ENCODE data around the gene ARPC2. TPM values are rescaled to one million over a fixed set of nuclear protein-coding genes. Genes with fewer than 3 reads are reported as not detected.

Gene ARPC2
- polyA plus RNA-seq, 1 experiment, result 666 TPM

GRCh38 chr2:218275371-218276072, 58.5 kb downstream of the ARPC2 start:
- ChIA-PET POLR2A (interaction anchor here (2.9 kb wide), 1 partner anchor 11 kb away, joined by 13 read pairs; no protein-coding TSS in a partner anchor), CTCF (interaction anchor here (1.5 to 1.7 kb wide), 4 partner anchors 9 to 191 kb away, joined by 5 to 11 read pairs (median 8); partner anchors contain the start of genes CATIP and TMBIM1)
- DNase-seq (ENCODE audit: low read depth, low spot score), result no peak
- TF ChIP-seq CTCF (IDR thresholded peaks at IDR 0.05; ENCODE audit: low read depth, low read length), result no peak
- Histone ChIP-seq H3K27me3 (ENCODE audit: control insufficient read depth, insufficient read depth, low read length) (no peaks in the 10 kb centered on the region), H3K9me3 (ENCODE audit: control insufficient read depth, insufficient read depth, low read length) (no peaks in the 10 kb centered on the region), H3K27ac (ENCODE audit: low read depth, low read length) (no peak overlapping the region), H3K4me3 (ENCODE audit: low read depth, low read length) (no peak overlapping the region)

- DNase-seq (ENCODE audit: low read depth, low spot score), result no peak
- CTCF ChIA-PET, result interaction anchor here (0.6 to 1.0 kb wide), 2 partner anchors 80 to 119 kb away, joined by 3 read pairs; partner anchors contain the start of gene CATIP
- POLR2A ChIA-PET, result no interaction called here
These were observed 60.2 kb downstream of the ARPC2 start for GRCh38 chr2:218276986-218277755.

GRCh38 chr2:218277921-218278320, 60.9 kb downstream of the ARPC2 start:
- TF ChIP-seq CTCF (IDR thresholded peaks at IDR 0.05; ENCODE audit: low read depth, low read length), result no peak
- Histone ChIP-seq H3K9me3 (ENCODE audit: control insufficient read depth, insufficient read depth, low read length) (no peaks in the 10 kb centered on the region), H3K27ac (ENCODE audit: low read depth, low read length) (no peak overlapping the region), H3K27me3 (ENCODE audit: control insufficient read depth, insufficient read depth, low read length) (no peaks in the 10 kb centered on the region), H3K4me3 (ENCODE audit: low read depth, low read length) (no peak overlapping the region)
- DNase-seq (ENCODE audit: low read depth, low spot score), result no peak
- CTCF ChIA-PET, result interaction anchor here (0.6 to 1.0 kb wide), 2 partner anchors 79 to 118 kb away, joined by 3 read pairs; partner anchors contain the start of gene CATIP
- POLR2A ChIA-PET, result no interaction called here

More at GRCh38 chr2:218276986-218277755, 60.2 kb downstream of the ARPC2 start:
- H3K27ac ChIP-seq (ENCODE audit: low read depth, low read length), result no peak overlapping the region
- H3K9me3 ChIP-seq (ENCODE audit: control insufficient read depth, insufficient read depth, low read length), result no peaks in the 10 kb centered on the region
- TF ChIP-seq CTCF (IDR thresholded peaks at IDR 0.05; ENCODE audit: low read depth, low read length), result no peak
- H3K27me3 ChIP-seq (ENCODE audit: control insufficient read depth, insufficient read depth, low read length), result no peaks in the 10 kb centered on the region
- H3K4me3 ChIP-seq (ENCODE audit: low read depth, low read length), result no peak overlapping the region

- no peak for TF ChIP-seq CTCF (IDR thresholded peaks at IDR 0.05; ENCODE audit: low read depth, low read length)
- CTCF ChIA-PET, result interaction anchor here (1.2 to 1.7 kb wide), 2 partner anchors 8 to 14 kb away, joined by 3 to 6 read pairs; partner anchors contain the start of genes AAMP, PNKD and TMBIM1
- Histone ChIP-seq H3K27me3 (ENCODE audit: control insufficient read depth, insufficient read depth, low read length) (no peaks in the 10 kb centered on the region), H3K9me3 (ENCODE audit: control insufficient read depth, insufficient read depth, low read length) (no peaks in the 10 kb centered on the region), H3K4me3 (ENCODE audit: low read depth, low read length) (no peak overlapping the region), H3K27ac (ENCODE audit: low read depth, low read length) (no peak overlapping the region)
- POLR2A ChIA-PET, result no interaction called here
- DNase-seq (ENCODE audit: low read depth, low spot score), result no peak
These were observed 61.8 kb downstream of the ARPC2 start for GRCh38 chr2:218278531-218279360.
